ENCODE results near the gene MRPL38.
"Not testable (repeated sequence)": the region's sequence is repeated elsewhere in the genome, so short reads cannot be mapped to it uniquely, and the experiment has no call there.

The MRPL38 gene

DNA sequence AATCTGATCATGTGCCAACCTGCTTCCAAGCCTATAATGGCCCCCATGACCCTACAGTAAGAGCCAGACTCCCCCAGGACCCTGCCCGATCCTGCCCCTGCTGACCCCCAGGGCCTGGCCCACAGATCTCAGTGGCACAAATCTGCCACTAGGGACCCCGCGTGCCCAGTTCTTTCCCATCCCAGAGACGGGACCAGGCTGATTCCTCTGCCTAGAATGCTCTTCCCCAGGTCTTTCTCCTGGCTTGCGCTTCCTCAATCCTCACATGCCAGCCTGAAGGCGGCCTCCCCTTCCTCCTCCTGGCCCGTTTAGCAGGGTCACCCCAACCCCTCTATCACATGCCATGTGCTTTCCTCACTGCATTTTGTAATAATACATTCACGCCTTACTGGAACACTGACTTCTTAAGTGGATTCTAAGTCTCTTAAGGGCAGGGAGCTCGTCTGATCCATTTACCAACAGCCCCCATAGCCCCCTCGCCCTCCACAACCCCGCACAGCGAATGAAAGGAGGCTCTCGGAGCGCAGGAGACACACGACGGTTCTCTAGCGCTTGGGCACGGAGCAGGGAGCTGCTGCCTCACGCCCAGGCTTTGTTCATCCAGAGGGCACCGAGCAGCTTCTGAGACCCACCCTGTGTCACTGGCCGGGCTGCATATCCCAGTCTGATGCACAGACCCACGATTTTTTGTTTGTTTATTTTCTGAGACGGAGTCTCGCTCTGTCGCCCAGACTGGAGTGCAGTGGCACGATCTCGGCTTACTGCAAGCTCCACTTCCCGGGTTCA is 9.1 kb downstream of the MRPL38 start:
- no peak for DNase-seq

- no peak for DNase-seq
These were observed 10.5 kb downstream of the MRPL38 start for GRCh38 chr17:75894049-75894733.

DNA sequence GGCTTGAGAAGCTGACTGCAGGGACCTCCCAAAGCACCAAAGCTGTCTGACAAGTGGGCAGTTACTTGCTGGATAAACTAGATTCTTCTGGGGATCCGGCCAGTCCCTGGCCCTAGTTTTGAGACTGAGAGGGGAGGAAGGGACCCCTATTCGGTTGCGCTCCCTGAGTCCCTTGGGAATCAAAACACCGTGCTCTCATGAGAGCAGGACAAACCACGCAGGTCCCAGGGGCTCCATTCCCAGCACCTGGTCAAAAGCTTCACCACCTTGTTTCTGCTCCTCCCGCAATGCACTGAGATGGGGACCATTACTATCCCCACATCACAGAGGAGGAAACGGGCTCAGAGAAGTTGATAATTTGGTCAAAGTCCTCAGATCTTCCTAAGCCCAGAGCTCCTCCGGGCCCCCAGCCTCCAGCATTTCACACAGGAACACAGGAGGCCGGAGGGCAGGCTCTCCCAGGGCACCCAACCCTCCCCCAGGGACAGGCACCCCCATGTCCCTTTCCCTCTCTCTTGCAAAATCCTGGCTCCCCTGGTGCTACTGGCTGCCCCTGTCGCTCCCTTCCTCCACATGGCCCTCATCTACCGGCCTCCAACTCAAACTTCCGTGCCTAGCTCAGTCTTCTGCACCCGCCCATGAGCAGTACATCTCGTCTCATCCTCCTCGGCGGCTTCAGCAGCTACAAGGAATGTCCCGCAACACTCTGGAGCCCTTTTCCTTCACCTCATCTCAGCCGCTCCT is 11.2 kb downstream of the MRPL38 start:
- DNase-seq: no peak

- no peak for DNase-seq
These were observed 12.0 kb downstream of the MRPL38 start for GRCh38 chr17:75892556-75893224.

GRCh38 chr17:75891605-75892555 is 12.8 kb downstream of the MRPL38 start:
- DNase-seq: no peak

DNA sequence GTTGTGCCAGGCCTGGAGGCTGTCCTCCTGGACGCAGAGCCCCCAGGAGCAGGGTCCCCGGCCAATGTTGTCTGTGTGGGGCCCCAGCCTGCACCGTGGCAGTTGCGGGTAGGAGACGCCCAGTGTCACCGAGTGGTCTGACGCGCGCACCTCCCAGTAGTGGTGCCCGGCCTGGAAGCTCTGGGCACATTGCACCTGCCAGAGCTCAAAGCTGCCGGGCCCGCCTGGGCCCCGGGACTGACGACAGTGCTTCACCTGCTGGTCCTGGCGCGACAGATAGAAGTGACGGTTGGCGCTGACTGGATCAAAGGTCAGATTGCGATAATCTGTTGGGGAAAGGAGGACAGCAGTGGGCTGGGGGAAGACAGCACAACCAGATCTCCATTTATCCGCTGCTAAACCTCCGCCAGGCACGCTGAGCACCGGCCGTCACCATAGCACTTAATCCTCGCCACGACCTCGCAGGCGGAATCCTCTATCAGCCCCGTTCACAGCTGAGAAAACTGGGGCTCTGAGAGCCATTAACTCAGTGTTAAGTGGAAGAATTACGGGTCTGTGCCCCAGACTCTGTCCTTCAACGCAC is 13.6 kb downstream of the MRPL38 start:
- no peak for DNase-seq

GRCh38 chr17:75889454-75889853 is 15.2 kb downstream of the MRPL38 start:
- DNase-seq: no peak

DNA sequence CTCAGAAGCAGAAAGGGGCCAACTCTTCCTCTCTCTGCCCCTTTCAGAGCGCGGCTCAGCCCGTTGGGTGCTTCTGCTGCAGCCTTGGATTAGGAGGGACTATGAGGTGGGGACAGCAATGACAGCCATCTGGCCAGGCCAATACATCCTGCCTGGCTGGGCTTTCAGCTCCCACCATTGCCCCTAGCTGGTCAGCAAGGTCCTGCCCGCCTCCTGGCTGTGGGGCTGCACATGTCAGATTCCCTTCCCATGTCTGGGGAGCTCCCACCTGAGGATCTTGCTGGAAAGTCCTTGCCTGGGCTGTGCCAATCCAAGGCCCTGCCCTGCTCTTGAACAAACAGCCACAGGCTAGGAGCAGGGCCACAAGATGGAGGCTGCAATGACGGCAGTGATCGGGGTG is 16.2 kb downstream of the MRPL38 start:
- DNase-seq: no peak

GRCh38 chr17:75885860-75886259 is 18.8 kb downstream of the MRPL38 start:
- DNase-seq: not testable (repeated sequence)

GRCh38 chr17:75885431-75885830 is 19.3 kb downstream of the MRPL38 start:
- no peak for DNase-seq

GRCh38 chr17:75881678-75882454 is 22.8 kb downstream of the MRPL38 start:
- no peak for DNase-seq

DNA sequence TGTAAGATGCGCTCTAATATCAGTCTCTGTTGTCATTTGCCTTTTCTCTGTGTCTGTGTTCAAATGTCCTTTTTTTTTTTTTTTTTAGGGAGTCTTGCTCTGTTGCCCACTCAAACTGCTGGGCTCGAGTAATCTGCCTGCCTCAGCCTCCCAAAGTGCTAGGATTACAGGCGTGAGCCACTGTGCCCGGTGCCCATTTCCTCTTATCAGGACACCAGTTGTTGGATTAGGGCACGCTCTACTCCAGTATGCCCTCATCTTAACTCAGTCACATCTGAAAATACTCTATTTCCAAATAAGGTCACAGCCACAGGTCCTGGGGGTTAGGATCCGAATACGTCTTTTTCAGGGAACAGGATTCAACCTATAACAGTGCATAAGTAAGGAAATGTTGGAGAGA is 24.4 kb downstream of the MRPL38 start:
- DNase-seq: no peak

- no peak for DNase-seq
These were observed 26.3 kb downstream of the MRPL38 start, which contains the start of gene TRIM47 for GRCh38 chr17:75878174-75878998. Gene TRIM47, minus strand, starts transcription at chr17:75878581. Its CDS starts 33 bp downstream, at chr17:75878548.

GRCh38 chr17:75877752-75878173 is 26.9 kb downstream of the MRPL38 start:
- no peak for DNase-seq

GRCh38 chr17:75876938-75877751 is 27.5 kb downstream of the MRPL38 start:
- no peak for DNase-seq

DNA sequence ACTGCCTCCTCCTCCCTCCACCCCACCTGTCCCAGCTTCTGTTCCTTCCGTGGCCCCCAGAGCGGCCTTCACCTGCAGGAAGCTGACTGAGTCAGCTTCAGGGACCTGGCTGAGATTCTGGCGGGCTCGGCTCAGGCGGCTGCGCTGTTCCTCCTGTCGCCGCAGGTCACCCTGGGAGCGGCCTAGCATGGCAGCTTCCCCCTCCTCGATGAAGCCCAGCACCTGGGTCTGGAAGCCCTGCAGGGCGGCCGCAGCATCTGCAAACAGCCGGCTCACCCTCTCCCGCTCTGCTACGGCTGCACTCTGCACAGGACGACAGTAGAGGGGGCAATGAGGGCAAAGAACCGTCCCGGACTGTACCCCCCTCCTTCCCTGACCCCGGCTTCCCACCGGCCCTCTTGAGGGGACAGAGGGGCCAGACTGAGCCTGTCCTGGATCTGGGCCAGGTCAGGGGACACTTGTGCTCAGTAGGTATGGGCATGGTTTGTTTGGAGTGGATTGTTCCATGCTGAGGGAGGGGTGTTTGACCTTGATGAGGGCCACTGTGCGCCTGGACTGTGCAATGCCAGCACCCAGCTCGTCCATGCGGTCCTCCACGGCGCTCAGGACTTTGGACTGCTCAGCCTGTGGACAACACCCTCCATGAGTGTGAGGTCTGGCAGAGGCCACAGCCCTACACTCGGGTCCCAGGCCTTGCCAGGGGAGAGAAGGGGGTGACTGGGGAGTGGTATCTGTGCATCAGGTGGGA is 28.3 kb downstream of the MRPL38 start:
- DNase-seq: peak; percentile 76

DNA sequence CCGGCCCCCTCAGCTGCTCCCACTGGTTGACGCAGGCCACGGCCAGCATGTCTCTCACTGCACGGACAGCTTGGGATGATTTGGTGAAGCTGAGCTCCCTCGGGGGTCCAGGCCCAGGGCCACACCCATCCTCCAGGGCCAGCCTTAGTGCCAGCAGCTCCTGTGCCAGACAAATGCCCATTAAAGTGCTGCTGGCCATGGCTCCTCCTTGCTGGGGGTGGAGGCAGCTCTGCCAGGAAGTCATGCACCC is 28.8 kb downstream of the MRPL38 start:
- DNase-seq: no peak

Data from DMS79 (cell line).